DMS 273 treated with DMSO at 0.1 percent for 48 hours (cell line): Measurements from ENCODE around the gene KLRB1.
"Not testable (repeated sequence)": the region's sequence is repeated elsewhere in the genome, so short reads cannot be mapped to it uniquely, and the experiment has no call there.

Source experiments
- DNase-seq: peaks from one replicate; lab custom pipeline; 2025; lab: John Stamatoyannopoulos, UW

KLRB1 gene

GRCh38 chr12:9619411-9620179 is 11.9 kb upstream of the KLRB1 start:
- no peak for DNase-seq

- not testable (repeated sequence) for DNase-seq
Measured at GRCh38 chr12:9618906-9619305, 11.2 kb upstream of the KLRB1 start.

GRCh38 chr12:9617124-9617523 is 9.4 kb upstream of the KLRB1 start:
- DNase-seq = no peak

- no peak for DNase-seq
Measured at GRCh38 chr12:9615420-9616136, 7.9 kb upstream of the KLRB1 start.

- DNase-seq = not testable (repeated sequence)
Measured at GRCh38 chr12:9610606-9611005, 2.9 kb upstream of the KLRB1 start.

- no peak for DNase-seq
Measured at GRCh38 chr12:9606736-9607372, 862 bp downstream of the KLRB1 start.

GRCh38 chr12:9606247-9606646 is 1.5 kb downstream of the KLRB1 start:
- DNase-seq = no peak

GRCh38 chr12:9605483-9605882 is 2.2 kb downstream of the KLRB1 start:
- DNase-seq = no peak

GRCh38 chr12:9604287-9604686 is 3.4 kb downstream of the KLRB1 start:
- DNase-seq = no peak

GRCh38 chr12:9600426-9600825 is 7.3 kb downstream of the KLRB1 start:
- not testable (repeated sequence) for DNase-seq

GRCh38 chr12:9598363-9598762 is 9.4 kb downstream of the KLRB1 start:
- no peak for DNase-seq

- DNase-seq = no peak
Measured at GRCh38 chr12:9597365-9597764, 10.4 kb downstream of the KLRB1 start.

- DNase-seq = no peak
Measured at GRCh38 chr12:9590441-9590840, 17.3 kb downstream of the KLRB1 start.

- DNase-seq = no peak
Measured at GRCh38 chr12:9588749-9589148, 19.0 kb downstream of the KLRB1 start.

- no peak for DNase-seq
Measured at GRCh38 chr12:9587987-9588600, 19.6 kb downstream of the KLRB1 start.

GRCh38 chr12:9577729-9578128 is 30.0 kb downstream of the KLRB1 start:
- DNase-seq = not testable (repeated sequence)

GRCh38 chr12:9567151-9567550 is 40.6 kb downstream of the KLRB1 start:
- not testable (repeated sequence) for DNase-seq

GRCh38 chr12:9566113-9566512 is 41.6 kb downstream of the KLRB1 start:
- not testable (repeated sequence) for DNase-seq

- DNase-seq = not testable (repeated sequence)
Measured at GRCh38 chr12:9564418-9564817, 43.3 kb downstream of the KLRB1 start.

GRCh38 chr12:9562841-9563453 is 44.8 kb downstream of the KLRB1 start:
- DNase-seq = not testable (repeated sequence)

GRCh38 chr12:9545489-9545888 is 62.2 kb downstream of the KLRB1 start:
- not testable (repeated sequence) for DNase-seq
